Astrocyte (in vitro differentiated cells and primary cell): ENCODE results near the gene CNTNAP4. TPM values are rescaled to one million over a fixed set of nuclear protein-coding genes. Genes with fewer than 3 reads are reported as not detected.

Source experiments
- DNase-seq: peaks from one replicate; pipeline ENCODE4 v3.0.0-alpha.2; 2010; ENCODE audit warnings: low read depth
- FAIRE-seq: peaks from 2 replicates; lab custom pipeline; 2011; peaks lifted over from hg19 to GRCh38; lab: Jason Lieb, UNC
- H2AFZ ChIP-seq: 2 replicates; pipeline ENCODE4 v1.6.0; 2012; ENCODE audit warnings: low read depth, low read length, inconsistent platforms
- H3K27ac ChIP-seq: 2 replicates; pipeline ENCODE4 v1.5.1; 2011; ENCODE audit warnings: low read depth, low read length, inconsistent platforms
- H3K27me3 ChIP-seq: 2 replicates; pipeline ENCODE4 v1.6.0; 2011; ENCODE audit warnings: low read length, inconsistent platforms; ENCODE audit not compliant: insufficient read depth
- H3K36me3 ChIP-seq: 2 replicates; pipeline ENCODE4 v1.5.1; 2011; ENCODE audit warnings: low read length, inconsistent platforms; ENCODE audit not compliant: insufficient read depth
- H3K4me1 ChIP-seq: 2 replicates; pipeline ENCODE4 v1.5.1; 2011; ENCODE audit warnings: low read length, inconsistent platforms; ENCODE audit not compliant: insufficient read depth
- H3K4me2 ChIP-seq: 2 replicates; pipeline ENCODE4 v1.6.0; 2012; ENCODE audit warnings: low read length, inconsistent platforms
- H3K4me3 ChIP-seq: 2 replicates; pipeline ENCODE4 v1.5.1; 2011; ENCODE audit warnings: low read depth, mild to moderate bottlenecking, low read length, inconsistent platforms; ENCODE audit not compliant: insufficient read depth
- H3K79me2 ChIP-seq: 2 replicates; pipeline ENCODE4 v1.6.0; 2012; ENCODE audit warnings: mild to moderate bottlenecking, low read length, inconsistent platforms; ENCODE audit not compliant: insufficient read depth
- H3K9ac ChIP-seq: 2 replicates; pipeline ENCODE4 v1.6.0; 2012; ENCODE audit warnings: mild to moderate bottlenecking, low read length, inconsistent platforms
- H3K9me3 ChIP-seq: 2 replicates; pipeline ENCODE4 v1.5.1; 2012; ENCODE audit warnings: low read depth, mild to moderate bottlenecking, low read length, inconsistent platforms; ENCODE audit not compliant: insufficient read depth
- H4K20me1 ChIP-seq: 2 replicates; pipeline ENCODE4 v1.6.0; 2012; ENCODE audit warnings: low read length, inconsistent platforms; ENCODE audit not compliant: insufficient read depth
- H3K27ac Mint-ChIP-seq: one replicate; pipeline ENCODE4 v1.8.0; 2021; ENCODE audit warnings: mild to moderate bottlenecking, mixed read lengths; ENCODE audit not compliant: unreplicated experiment
- H3K27me3 Mint-ChIP-seq: one replicate; pipeline ENCODE4 v1.8.0; 2021; ENCODE audit warnings: low read depth, mixed read lengths; ENCODE audit not compliant: unreplicated experiment
- H3K36me3 Mint-ChIP-seq: one replicate; pipeline ENCODE4 v1.8.0; 2021; ENCODE audit warnings: low read depth, mixed read lengths; ENCODE audit not compliant: unreplicated experiment
- H3K4me1 Mint-ChIP-seq: one replicate; pipeline ENCODE4 v1.8.0; 2021; ENCODE audit warnings: low read depth, mixed read lengths; ENCODE audit not compliant: unreplicated experiment
- H3K4me3 Mint-ChIP-seq: one replicate; pipeline ENCODE4 v1.8.0; 2021; ENCODE audit warnings: mild to moderate bottlenecking, moderate library complexity, mixed read lengths; ENCODE audit not compliant: unreplicated experiment
- H3K9me3 Mint-ChIP-seq: one replicate; pipeline ENCODE4 v1.8.0; 2021; ENCODE audit warnings: mild to moderate bottlenecking, mixed read lengths; ENCODE audit not compliant: unreplicated experiment
- EZH2 ChIP-seq: IDR thresholded peaks from 2 replicates; pipeline ENCODE4 v1.6.1; 2012; ENCODE audit warnings: mild to moderate bottlenecking, low read length, inconsistent platforms; ENCODE audit not compliant: insufficient read depth
- total RNA-seq: library from RNA; stranded (reverse); gene quantifications from 2 replicates; pipeline ENCODE4 v1.2.1, GENCODE V29; 2021
- TF ChIP-seq, protein P1 (sequence below): IDR thresholded peaks from 2 replicates; pipeline ENCODE4 v1.5.1; 2011; ENCODE audit warnings: low read depth, mild to moderate bottlenecking, inconsistent platforms, low read length, moderate library complexity; ENCODE audit not compliant: insufficient read depth

The CNTNAP4 gene
- total RNA-seq, 1 donor from 2014 or later: not detected

- Mint-ChIP-seq H3K27ac (no peak overlapping the region), H3K9me3 (peaks cover 4% of the 10 kb centered on the region), H3K4me1 (no peaks in the 10 kb centered on the region), H3K36me3 (no peaks in the 10 kb centered on the region), H3K27me3 (no peaks in the 10 kb centered on the region), H3K4me3 (no peak overlapping the region)
- Histone ChIP-seq H3K79me2 (no peaks in the 10 kb centered on the region), H3K27ac (no peak overlapping the region), H3K9me3 (no peaks in the 10 kb centered on the region), H3K27me3 (no peaks in the 10 kb centered on the region), H3K4me1 (no peaks in the 10 kb centered on the region), H3K36me3 (no peaks in the 10 kb centered on the region), H3K9ac (no peak overlapping the region), H3K4me3 (no peak overlapping the region), H3K4me2 (no peak overlapping the region), H2AFZ (no peak overlapping the region), H4K20me1 (no peaks in the 10 kb centered on the region)
- FAIRE-seq: no peak
- DNase-seq: no peak
- TF ChIP-seq, protein P1, sequence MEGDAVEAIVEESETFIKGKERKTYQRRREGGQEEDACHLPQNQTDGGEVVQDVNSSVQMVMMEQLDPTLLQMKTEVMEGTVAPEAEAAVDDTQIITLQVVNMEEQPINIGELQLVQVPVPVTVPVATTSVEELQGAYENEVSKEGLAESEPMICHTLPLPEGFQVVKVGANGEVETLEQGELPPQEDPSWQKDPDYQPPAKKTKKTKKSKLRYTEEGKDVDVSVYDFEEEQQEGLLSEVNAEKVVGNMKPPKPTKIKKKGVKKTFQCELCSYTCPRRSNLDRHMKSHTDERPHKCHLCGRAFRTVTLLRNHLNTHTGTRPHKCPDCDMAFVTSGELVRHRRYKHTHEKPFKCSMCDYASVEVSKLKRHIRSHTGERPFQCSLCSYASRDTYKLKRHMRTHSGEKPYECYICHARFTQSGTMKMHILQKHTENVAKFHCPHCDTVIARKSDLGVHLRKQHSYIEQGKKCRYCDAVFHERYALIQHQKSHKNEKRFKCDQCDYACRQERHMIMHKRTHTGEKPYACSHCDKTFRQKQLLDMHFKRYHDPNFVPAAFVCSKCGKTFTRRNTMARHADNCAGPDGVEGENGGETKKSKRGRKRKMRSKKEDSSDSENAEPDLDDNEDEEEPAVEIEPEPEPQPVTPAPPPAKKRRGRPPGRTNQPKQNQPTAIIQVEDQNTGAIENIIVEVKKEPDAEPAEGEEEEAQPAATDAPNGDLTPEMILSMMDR: no peak
- TF ChIP-seq EZH2: no peak
Measured at GRCh38 chr16:76446251-76446650, 169.1 kb downstream of the CNTNAP4 start.

- Mint-ChIP-seq H3K27me3 (no peaks in the 10 kb centered on the region), H3K36me3 (no peaks in the 10 kb centered on the region), H3K4me1 (no peaks in the 10 kb centered on the region), H3K27ac (no peak overlapping the region), H3K9me3 (peaks cover 2% of the 10 kb centered on the region), H3K4me3 (no peak overlapping the region)
- Histone ChIP-seq H3K4me1 (no peaks in the 10 kb centered on the region), H3K36me3 (no peaks in the 10 kb centered on the region), H3K27ac (no peak overlapping the region), H3K79me2 (no peaks in the 10 kb centered on the region), H3K27me3 (no peaks in the 10 kb centered on the region), H3K9me3 (no peaks in the 10 kb centered on the region), H2AFZ (no peak overlapping the region), H4K20me1 (no peaks in the 10 kb centered on the region), H3K9ac (no peak overlapping the region), H3K4me2 (no peak overlapping the region), H3K4me3 (no peak overlapping the region)
- TF ChIP-seq EZH2: no peak
- FAIRE-seq (no peak), DNase-seq (no peak)
Measured at GRCh38 chr16:76450890-76451289, 173.7 kb downstream of the CNTNAP4 start.

DNA sequence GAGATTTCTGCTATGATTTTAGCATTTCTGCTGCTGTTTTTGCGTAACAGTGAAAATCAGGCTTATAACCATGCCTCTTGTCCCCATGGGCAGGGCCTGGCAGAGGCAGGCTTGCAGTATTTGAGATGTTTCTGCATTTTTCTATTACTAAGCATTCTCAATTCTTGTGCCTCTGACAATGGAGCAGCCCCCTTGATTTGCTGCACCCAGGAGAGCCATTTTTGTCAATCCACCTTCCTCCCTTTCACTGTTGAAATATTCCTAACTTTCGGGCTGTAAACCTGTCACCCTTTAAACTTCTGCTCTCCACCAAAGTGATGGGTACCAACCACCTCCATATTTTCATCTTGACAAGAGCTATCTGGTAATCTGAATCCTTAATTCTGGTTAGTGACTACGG, 178.1 kb downstream of the CNTNAP4 start:
- H3K4me2 ChIP-seq: no peak overlapping the region
- no peak for FAIRE-seq
- H3K27ac Mint-ChIP-seq: no peak overlapping the region
- no peaks in the 10 kb centered on the region for H3K4me1 Mint-ChIP-seq
- H3K27ac ChIP-seq: no peak overlapping the region
- H3K9me3 Mint-ChIP-seq: no peaks in the 10 kb centered on the region
- no peaks in the 10 kb centered on the region for H3K36me3 ChIP-seq
- no peak overlapping the region for H3K4me3 ChIP-seq
- H3K9me3 ChIP-seq: no peaks in the 10 kb centered on the region
- no peaks in the 10 kb centered on the region for H3K27me3 Mint-ChIP-seq
- no peak overlapping the region for H3K4me3 Mint-ChIP-seq
- TF ChIP-seq, protein P1: no peak
- TF ChIP-seq EZH2: no peak
- no peak overlapping the region for H2AFZ ChIP-seq
- H3K27me3 ChIP-seq: no peaks in the 10 kb centered on the region
- no peaks in the 10 kb centered on the region for H3K4me1 ChIP-seq
- H3K79me2 ChIP-seq: no peaks in the 10 kb centered on the region
- no peaks in the 10 kb centered on the region for H3K36me3 Mint-ChIP-seq
- H4K20me1 ChIP-seq: no peaks in the 10 kb centered on the region
- no peak overlapping the region for H3K9ac ChIP-seq
- no peak for DNase-seq
